ENCODE measurements around the gene OOSP1.

DNA sequence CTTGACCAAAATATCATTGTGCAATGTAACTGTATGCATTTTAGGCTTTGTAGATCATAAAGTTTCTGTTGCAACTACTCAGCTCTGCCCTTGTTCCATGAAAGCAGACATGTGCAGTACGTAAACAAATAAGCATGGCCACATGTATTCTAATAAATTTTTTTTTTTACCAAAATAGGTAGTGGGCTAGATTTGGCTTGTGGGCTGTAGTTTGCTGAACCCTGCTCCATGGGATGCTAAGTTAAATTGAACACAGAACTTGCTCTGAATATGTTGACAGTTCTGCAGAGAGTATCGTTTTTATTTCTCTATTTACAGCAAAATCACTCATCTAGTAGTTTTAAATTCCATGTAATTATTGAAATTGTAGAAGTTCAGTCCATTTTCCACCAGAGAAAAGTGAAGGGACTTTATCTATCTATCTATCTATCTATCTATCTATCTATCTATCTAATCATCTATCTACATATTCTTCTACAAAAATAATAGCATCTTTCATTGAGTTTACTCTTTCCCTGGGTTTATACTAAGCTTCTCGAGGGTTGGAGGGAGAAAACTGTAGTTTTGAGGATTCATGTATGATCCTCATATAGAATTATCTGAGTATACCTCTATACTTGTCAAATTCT, 16.1 kb downstream of the OOSP1 start:
- TF ChIP-seq CTCF (conservative IDR thresholded peaks at IDR 0.05; ENCODE audit: low read depth in 2 of 2) (no peak), EZH2 (IDR thresholded peaks at IDR 0.05; ENCODE audit: low read depth, unreplicated experiment) (no peak), POLR2AphosphoS5 (IDR thresholded peaks at IDR 0.05; ENCODE audit: low read depth) (no peak), CREB1 (CRISPR knock-in tag; IDR thresholded peaks at IDR 0.05; ENCODE audit: low read depth) (no peak), JUNB (IDR thresholded peaks at IDR 0.05; ENCODE audit: unreplicated experiment) (no peak), EZH2phosphoT487 (IDR thresholded peaks at IDR 0.05; ENCODE audit: unreplicated experiment) (no peak), STAT1 (IDR thresholded peaks at IDR 0.05; ENCODE audit: unreplicated experiment) (no peak)
- TF ChIP-seq, protein P1, sequence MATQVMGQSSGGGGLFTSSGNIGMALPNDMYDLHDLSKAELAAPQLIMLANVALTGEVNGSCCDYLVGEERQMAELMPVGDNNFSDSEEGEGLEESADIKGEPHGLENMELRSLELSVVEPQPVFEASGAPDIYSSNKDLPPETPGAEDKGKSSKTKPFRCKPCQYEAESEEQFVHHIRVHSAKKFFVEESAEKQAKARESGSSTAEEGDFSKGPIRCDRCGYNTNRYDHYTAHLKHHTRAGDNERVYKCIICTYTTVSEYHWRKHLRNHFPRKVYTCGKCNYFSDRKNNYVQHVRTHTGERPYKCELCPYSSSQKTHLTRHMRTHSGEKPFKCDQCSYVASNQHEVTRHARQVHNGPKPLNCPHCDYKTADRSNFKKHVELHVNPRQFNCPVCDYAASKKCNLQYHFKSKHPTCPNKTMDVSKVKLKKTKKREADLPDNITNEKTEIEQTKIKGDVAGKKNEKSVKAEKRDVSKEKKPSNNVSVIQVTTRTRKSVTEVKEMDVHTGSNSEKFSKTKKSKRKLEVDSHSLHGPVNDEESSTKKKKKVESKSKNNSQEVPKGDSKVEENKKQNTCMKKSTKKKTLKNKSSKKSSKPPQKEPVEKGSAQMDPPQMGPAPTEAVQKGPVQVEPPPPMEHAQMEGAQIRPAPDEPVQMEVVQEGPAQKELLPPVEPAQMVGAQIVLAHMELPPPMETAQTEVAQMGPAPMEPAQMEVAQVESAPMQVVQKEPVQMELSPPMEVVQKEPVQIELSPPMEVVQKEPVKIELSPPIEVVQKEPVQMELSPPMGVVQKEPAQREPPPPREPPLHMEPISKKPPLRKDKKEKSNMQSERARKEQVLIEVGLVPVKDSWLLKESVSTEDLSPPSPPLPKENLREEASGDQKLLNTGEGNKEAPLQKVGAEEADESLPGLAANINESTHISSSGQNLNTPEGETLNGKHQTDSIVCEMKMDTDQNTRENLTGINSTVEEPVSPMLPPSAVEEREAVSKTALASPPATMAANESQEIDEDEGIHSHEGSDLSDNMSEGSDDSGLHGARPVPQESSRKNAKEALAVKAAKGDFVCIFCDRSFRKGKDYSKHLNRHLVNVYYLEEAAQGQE (IDR thresholded peaks at IDR 0.05; ENCODE audit: unreplicated experiment), result no peak
- TF ChIP-seq, protein P2, sequence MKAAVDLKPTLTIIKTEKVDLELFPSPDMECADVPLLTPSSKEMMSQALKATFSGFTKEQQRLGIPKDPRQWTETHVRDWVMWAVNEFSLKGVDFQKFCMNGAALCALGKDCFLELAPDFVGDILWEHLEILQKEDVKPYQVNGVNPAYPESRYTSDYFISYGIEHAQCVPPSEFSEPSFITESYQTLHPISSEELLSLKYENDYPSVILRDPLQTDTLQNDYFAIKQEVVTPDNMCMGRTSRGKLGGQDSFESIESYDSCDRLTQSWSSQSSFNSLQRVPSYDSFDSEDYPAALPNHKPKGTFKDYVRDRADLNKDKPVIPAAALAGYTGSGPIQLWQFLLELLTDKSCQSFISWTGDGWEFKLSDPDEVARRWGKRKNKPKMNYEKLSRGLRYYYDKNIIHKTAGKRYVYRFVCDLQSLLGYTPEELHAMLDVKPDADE (IDR thresholded peaks at IDR 0.05), result no peak
